NCI-H748 treated with DMSO at 0.1 percent for 48 hours (cell line): ENCODE results near the gene CGB8.
"Not testable (repeated sequence)": the region's sequence is repeated elsewhere in the genome, so short reads cannot be mapped to it uniquely, and the experiment has no call there.

ENCODE experiments used
- DNase-seq: peaks from one replicate; lab custom pipeline; 2025; lab: John Stamatoyannopoulos, UW

CGB8 gene

GRCh38 chr19:49030323-49030722 is 18.6 kb downstream of the CGB8 start:
- DNase-seq = not testable (repeated sequence)

DNA sequence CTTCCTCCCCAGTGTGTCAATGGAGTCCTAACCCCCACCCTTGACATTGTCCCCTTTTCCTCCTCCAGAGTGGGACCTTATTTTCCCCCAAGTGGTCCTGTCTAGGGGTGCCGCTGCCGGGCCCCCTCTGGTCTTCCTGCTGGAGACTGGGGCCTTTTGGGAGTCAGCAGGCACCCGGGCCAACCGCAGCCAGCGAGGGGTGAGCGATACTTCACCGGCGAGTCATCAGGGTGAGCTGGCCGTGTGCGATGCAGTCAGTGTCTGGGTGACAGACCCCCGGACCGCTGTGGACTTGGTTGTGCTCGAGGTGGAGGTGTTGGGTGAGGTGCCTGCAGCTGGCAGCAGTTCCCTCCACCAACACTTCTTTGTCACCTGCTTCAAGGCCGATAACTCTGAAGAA is 19.2 kb downstream of the CGB8 start:
- not testable (repeated sequence) for DNase-seq

DNA sequence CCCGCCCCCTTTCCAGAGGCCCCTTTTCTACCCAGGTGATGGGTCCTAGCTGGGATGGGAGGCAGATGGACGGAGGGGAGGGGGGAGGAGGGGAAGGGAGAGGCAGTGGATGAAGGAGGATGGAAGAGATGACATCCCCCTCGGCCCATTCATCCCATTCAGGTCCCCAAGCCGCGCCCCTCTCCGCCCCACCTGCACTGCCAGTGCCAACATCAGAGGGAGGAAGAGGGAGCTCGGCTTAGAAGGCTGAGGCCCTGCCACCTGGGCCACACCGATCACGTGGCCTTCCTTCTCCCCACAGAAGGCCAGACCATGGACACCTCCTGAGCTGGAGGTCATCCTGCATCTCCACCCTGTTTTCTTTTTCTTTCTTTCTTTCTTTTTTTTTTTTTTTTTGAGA is 20.2 kb downstream of the CGB8 start:
- not testable (repeated sequence) for DNase-seq

- DNase-seq = not testable (repeated sequence)
Measured at GRCh38 chr19:49025599-49025998, 23.3 kb downstream of the CGB8 start.

DNA sequence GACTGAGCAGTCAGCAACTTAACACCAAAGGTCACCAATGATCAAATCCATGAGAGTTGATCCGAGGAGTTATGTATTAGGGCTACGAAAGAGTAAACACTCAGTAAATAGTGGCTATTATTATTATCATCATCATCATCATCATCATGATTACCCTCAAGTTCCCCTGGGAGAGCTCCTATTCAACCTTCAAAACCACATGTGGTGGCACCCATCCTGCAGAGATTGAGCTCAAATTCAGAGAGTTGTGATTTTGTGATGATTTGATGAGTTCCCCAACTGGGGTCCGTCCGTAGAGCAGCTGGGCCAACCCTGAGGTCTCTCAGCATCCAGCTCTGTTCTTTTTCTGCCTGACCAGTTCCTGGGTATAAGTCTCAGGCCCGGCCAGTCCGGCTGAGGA is 23.8 kb downstream of the CGB8 start:
- not testable (repeated sequence) for DNase-seq

- DNase-seq = not testable (repeated sequence)
Measured at GRCh38 chr19:49024233-49024632, 24.7 kb downstream of the CGB8 start, which contains the start of gene CGB3. Gene CGB3, minus strand, starts transcription at chr19:49024333. Its CDS starts 362 bp downstream, at chr19:49023971.

- no peak for DNase-seq
Measured at GRCh38 chr19:49022116-49022515, 26.8 kb downstream of the CGB8 start.

DNA sequence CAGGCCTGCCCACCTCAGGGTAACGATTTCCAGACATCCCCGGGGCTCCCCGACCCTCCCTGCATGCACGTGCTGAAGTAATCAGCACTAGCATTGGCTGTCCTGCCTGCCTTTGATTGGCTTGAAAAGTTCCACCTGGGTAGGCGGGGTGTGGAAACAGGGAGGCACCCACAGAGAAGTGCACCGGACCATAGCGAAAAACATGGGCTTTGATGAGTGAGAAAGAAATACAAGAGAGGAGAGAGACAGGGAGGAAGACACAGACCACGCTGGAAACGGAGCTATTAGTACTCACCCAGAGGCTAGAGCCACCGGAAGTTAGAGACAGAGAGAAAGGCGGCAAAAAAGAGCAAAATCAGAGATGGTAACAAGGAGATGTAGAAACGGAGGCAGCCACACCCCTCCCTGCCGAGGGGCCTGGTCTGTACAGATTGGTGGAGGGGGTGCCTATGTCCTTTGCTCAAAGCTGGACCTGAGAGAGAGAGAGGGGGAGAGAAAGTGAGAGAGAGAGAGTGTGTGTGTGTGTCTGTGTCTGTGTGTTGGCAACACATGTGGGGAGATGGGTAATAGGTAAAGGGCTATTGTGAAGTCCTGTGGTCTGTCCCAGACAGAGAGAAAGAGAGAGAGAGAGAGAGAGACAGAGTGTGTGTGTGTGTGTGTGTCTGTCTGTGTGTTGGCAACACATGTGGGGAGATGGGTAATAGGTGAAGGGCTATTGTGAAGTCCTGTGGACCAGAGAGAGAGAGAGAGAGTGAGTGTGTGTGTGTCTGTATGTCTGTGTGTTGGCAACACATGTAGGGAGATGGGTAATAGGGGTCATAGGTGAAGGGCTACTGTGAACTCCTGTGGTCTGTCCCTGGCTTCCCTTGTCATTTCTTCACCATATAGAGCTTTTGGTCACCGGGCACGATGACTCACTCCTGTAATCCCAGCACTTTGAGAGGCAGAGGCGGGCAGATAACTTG is 27.7 kb downstream of the CGB8 start:
- no peak for DNase-seq

- DNase-seq = no peak
Measured at GRCh38 chr19:49020342-49020741, 28.6 kb downstream of the CGB8 start.

DNA sequence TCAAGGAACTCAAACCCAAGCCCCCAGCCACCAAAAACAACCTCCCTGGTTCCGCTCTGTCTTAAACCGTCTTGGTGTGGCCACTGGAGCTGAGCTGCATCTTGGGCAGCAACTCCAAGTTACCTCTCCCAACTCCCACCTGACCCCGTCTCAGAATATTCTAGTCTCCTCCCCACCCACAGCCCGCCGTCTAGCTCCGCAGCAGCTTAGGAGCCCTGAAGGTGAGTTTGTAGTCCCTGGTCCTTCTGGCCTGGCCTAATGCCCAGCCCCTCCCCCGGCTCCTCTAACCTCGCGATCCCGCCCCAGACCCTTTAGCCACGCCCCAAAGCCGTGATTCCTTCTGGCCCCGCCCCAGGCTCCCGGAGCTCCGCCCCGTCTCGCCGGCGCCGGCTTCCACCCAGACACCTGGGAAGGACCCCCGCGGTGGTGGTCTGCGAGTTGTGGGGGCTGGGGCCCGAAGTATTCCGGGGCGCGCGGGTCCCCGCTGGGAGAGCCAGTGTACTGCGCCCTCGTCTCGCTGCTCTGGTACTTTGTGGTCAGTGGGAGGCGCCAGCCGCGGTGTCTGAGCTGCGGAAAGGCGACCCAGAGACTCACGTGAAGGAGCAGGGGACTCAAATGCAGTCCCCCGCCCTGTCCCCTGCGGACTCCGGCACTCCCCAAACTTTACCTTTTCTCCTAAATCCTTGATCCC is 29.5 kb downstream of the CGB8 start:
- peak; percentile 39 for DNase-seq

GRCh38 chr19:49018388-49019241 is 30.3 kb downstream of the CGB8 start:
- not testable (repeated sequence) for DNase-seq

- peak; percentile 31 for DNase-seq
Measured at GRCh38 chr19:49017666-49018351, 31.1 kb downstream of the CGB8 start.

- no peak for DNase-seq
Measured at GRCh38 chr19:49017041-49017665, 31.8 kb downstream of the CGB8 start, which contains the start of gene LHB. Gene LHB, minus strand, starts transcription at chr19:49017091. Its CDS starts 10 bp downstream, at chr19:49017081.

- DNase-seq = no peak
Measured at GRCh38 chr19:49016067-49016839, 32.7 kb downstream of the CGB8 start.

- no peak for DNase-seq
Measured at GRCh38 chr19:49014870-49015255, 34.0 kb downstream of the CGB8 start.

DNA sequence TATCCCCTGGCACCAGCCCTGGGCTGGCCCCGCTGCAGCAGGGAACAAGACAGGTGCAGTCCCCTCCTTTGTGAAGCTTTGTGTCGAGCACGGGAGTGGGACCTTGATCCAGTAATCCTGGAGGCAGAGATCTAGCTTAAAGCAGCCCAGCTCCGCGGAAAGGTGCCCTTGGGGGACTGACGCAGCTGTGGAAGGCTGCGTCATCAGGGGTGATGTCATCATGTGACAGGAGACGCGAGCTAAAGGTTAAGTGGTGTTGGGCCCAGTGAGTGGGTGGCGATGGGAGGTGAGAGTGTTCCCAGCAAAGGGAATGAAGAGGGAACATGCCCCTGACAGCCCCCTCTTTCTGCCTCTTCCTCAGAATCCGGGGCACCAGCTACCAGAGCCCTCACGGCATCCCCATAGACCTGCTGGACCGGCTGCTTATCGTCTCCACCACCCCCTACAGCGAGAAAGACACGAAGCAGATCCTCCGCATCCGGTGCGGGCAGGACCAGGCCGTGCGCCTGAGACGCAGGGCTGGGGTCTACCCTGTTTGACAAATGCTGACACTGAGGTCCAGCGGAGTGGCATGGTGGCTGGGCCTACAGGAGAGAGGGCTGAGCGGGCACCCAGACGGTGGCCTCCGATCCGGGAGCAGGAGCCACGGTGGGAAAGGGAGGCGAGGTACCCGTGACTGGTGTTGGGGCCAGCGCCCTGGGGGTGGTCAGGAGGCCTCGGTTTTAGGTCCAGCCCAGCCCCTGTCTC is 34.6 kb downstream of the CGB8 start:
- DNase-seq = no peak

DNA sequence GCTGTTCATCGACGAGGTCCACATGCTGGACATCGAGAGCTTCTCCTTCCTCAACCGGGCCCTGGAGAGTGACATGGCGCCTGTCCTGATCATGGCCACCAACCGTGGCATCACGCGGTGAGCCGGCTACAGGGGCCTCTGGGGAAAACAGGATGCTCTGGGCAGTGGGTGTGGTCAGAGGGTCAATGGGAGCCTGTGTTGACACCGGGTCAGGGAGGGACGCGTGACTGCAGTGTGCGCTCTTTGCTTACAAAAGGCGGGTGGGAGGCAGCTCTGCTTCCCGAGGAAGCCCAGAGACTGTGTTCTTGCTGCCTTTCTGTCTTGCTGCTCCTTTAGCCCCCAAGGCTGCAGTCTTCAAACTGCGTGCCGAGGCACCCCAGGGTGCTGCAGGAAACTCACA is 37.7 kb downstream of the CGB8 start:
- no peak for DNase-seq

DNA sequence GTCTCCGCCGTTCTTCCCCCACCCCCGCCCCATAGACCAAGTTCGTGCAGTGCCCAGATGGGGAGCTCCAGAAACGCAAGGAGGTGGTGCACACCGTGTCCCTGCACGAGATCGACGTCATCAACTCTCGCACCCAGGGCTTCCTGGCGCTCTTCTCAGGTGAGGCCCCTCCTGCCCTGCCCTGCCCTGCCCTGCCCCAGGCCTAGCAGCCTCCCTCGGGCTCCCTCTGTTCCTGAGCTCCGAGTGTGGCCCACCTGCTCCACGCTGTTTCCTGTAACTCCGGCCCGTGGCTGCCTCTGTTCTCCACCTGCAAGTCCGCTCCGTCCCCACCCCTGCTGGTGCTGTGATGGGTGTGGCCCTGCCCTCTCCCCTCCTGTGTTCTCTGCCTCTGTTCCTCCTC is 38.5 kb downstream of the CGB8 start:
- no peak for DNase-seq

DNA sequence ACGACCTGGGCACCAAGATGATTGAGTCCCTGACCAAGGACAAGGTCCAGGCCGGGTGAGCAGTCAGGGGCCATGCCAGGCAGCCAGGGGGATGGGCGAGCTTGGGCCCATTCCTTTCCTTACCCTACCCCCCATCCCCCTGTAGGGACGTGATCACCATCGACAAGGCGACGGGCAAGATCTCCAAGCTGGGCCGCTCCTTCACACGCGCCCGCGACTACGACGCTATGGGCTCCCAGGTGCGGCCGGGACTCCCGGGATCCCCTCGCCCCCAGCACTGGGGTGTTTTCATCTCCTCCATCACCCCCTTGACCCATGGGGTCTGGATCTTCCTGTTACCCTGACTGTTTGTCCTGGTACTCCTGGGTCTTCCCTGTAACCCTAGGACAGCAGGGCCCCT is 39.1 kb downstream of the CGB8 start:
- no peak for DNase-seq
